ENCODE data around the gene MEIS1.
A peak's percentile ranks its signal among the peaks of the same experiment; 100 is the strongest.

The MEIS1 gene

DNA sequence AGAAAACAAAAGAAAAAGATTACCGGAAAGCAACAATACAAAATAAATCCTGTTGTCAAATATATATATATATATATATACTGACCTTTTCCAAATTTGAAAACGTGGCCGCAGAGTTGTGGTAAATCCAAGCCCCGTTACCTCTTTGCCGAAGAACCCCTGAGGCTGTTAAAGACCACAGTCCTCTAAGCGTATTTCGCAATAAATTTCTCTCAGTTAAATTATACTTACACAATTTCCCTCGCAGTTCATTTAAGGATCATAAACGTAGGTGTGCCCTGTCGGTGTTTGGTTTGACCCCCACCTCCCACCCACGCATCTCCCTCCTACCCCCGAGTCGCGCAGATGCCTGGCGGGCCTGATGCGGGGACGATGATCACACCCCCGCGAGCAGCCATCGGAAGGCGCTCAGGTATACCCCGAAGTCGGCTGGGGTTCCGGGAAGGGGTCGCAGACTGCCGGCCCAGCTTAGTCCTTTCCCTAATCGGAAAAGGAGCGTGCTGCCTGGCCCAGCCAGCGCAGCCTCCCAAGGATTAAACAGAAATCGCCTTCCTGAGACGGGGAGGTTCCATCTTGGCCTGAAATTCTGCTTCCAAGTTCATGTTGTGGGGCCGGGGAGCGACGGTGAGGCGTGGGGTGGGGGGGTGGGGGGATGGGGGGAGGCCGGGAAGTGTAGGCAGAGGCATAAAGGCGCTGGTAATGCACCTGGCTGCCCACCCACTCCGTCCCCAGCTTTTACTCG is 2.9 kb upstream of the MEIS1 start:
- Histone ChIP-seq H2BK15ac (ENCODE audit: low read length) (peak overlapping the region; percentile 77), H3K4me3 (ENCODE audit: low read length in 2 of 2) (peak overlapping the region; percentile 34 to 65), H2BK12ac (ENCODE audit: low read length) (no peak overlapping the region), H3K4me1 (ENCODE audit: control insufficient read depth in 2 of 2, insufficient read depth in 1 of 2, low read depth in 1 of 2, low read length in 2 of 2) (peaks cover 3 to 13% of the 10 kb centered on the region in 2 donors), H2AK5ac (ENCODE audit: low read depth, low read length) (no peak overlapping the region), H3K27ac (replicated peaks; ENCODE audit: low read length) (no peak overlapping the region), H3K79me1 (ENCODE audit: low read depth, low read length) (no peaks in the 10 kb centered on the region), H3K9ac (ENCODE audit: low read depth, low read length, poor library complexity) (no peak overlapping the region), H2BK5ac (ENCODE audit: low read length) (no peak overlapping the region), H2BK120ac (ENCODE audit: low read depth, low read length) (no peak overlapping the region), H3K18ac (ENCODE audit: low read length) (peak overlapping the region; percentile 86), H4K8ac (ENCODE audit: low read depth, low read length) (no peak overlapping the region), H3K9me3 (replicated peaks in 1 of 2; ENCODE audit: control insufficient read depth in 2 of 2, insufficient read depth in 1 of 2, low read depth in 1 of 2, low read length in 2 of 2) (no peaks in the 10 kb centered on the region), H3K14ac (ENCODE audit: low read length) (no peak overlapping the region), H3K27me3 (ENCODE audit: control insufficient read depth in 3 of 3, insufficient read depth in 3 of 3, low read depth in 1 of 3, low read length in 3 of 3) (peaks cover 0 to 19% (median 9%) of the 10 kb centered on the region in 3 experiments), H3K4me2 (ENCODE audit: insufficient read depth, low read length, poor library complexity, severe bottlenecking) (peak overlapping the region; percentile 98), H2AFZ (ENCODE audit: low read length) (peak overlapping the region; percentile 69), H3K36me3 (replicated peaks in 1 of 2; ENCODE audit: control insufficient read depth in 2 of 2, insufficient read depth in 2 of 2, low read length in 2 of 2) (no peaks in the 10 kb centered on the region), H3K4ac (ENCODE audit: low read length) (no peak overlapping the region), H3K23ac (ENCODE audit: low read depth, low read length, poor library complexity) (no peak overlapping the region), H4K91ac (ENCODE audit: low read depth, low read length, poor library complexity) (no peak overlapping the region)
- DNase-seq (ENCODE audit: low spot score) = no peak
- WGBS, 2 donors (ENCODE audit: extremely low coverage in 2 of 2, insufficient read length in 2 of 2, insufficient replicate concordance in 1 of 2) = no CpG with 5 or more reads among the region's 39 CpGs

GRCh38 chr2:66432801-66433694 is 1.9 kb upstream of the MEIS1 start:
- Histone ChIP-seq H3K4me3 (ENCODE audit: low read length in 2 of 2) (peak overlapping the region; percentile 65 to 79), H3K27ac (replicated peaks; ENCODE audit: low read length) (peak overlapping the region; percentile 91), H2BK12ac (ENCODE audit: low read length) (peak overlapping the region; percentile 89), H3K4ac (ENCODE audit: low read length) (no peak overlapping the region), H2AFZ (ENCODE audit: low read length) (peak overlapping the region; percentile 84), H3K4me1 (ENCODE audit: control insufficient read depth in 2 of 2, insufficient read depth in 1 of 2, low read depth in 1 of 2, low read length in 2 of 2) (peaks cover 6 to 10% of the 10 kb centered on the region in 2 donors), H2AK5ac (ENCODE audit: low read depth, low read length) (no peak overlapping the region), H2BK15ac (ENCODE audit: low read length) (peak overlapping the region; percentile 97), H4K91ac (ENCODE audit: low read depth, low read length, poor library complexity) (no peak overlapping the region), H3K18ac (ENCODE audit: low read length) (peak overlapping the region; percentile 92), H2BK5ac (ENCODE audit: low read length) (peak overlapping the region; percentile 82), H3K9ac (ENCODE audit: low read depth, low read length, poor library complexity) (peak overlapping the region; percentile 86), H3K4me2 (ENCODE audit: insufficient read depth, low read length, poor library complexity, severe bottlenecking) (peak overlapping the region; percentile 98), H2BK120ac (ENCODE audit: low read depth, low read length) (no peak overlapping the region), H3K27me3 (ENCODE audit: control insufficient read depth in 3 of 3, insufficient read depth in 3 of 3, low read depth in 1 of 3, low read length in 3 of 3) (peaks cover 0 to 14% (median 9%) of the 10 kb centered on the region in 3 experiments), H3K36me3 (replicated peaks in 1 of 2; ENCODE audit: control insufficient read depth in 2 of 2, insufficient read depth in 2 of 2, low read length in 2 of 2) (peaks cover 0 to 3% of the 10 kb centered on the region in 2 donors), H4K8ac (ENCODE audit: low read depth, low read length) (peak overlapping the region; percentile 31), H3K14ac (ENCODE audit: low read length) (no peak overlapping the region), H3K9me3 (replicated peaks in 1 of 2; ENCODE audit: control insufficient read depth in 2 of 2, insufficient read depth in 1 of 2, low read depth in 1 of 2, low read length in 2 of 2) (no peaks in the 10 kb centered on the region), H3K79me1 (ENCODE audit: low read depth, low read length) (no peaks in the 10 kb centered on the region), H3K23ac (ENCODE audit: low read depth, low read length, poor library complexity) (no peak overlapping the region)
- DNase-seq (ENCODE audit: low spot score) = peak; percentile 94
- WGBS, 2 donors (ENCODE audit: extremely low coverage in 2 of 2, insufficient read length in 2 of 2, insufficient replicate concordance in 1 of 2) = no CpG with 5 or more reads among the region's 51 CpGs

DNA sequence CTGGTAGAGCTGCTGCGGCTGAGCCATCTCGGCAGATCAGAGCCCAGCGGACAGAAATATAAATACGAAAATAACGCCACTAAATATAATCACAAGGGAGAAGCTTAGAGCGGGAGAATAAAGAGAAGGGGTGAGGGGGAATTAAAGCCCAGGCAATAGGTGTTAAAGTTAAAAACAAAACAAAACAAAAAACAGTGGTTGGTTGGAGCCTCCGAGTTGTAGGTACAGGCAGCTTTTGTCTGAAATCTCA is 1.3 kb upstream of the MEIS1 start:
- no CpG with 5 or more reads among the region's 7 CpGs for WGBS, 2 donors (ENCODE audit: extremely low coverage in 2 of 2, insufficient read length in 2 of 2, insufficient replicate concordance in 1 of 2)
- Histone ChIP-seq H3K27ac (replicated peaks; ENCODE audit: low read length) (peak overlapping the region; percentile 91), H2AK5ac (ENCODE audit: low read depth, low read length) (peak overlapping the region; percentile 33), H2AFZ (ENCODE audit: low read length) (peak overlapping the region; percentile 84), H3K4me2 (ENCODE audit: insufficient read depth, low read length, poor library complexity, severe bottlenecking) (peak overlapping the region; percentile 92), H3K4ac (ENCODE audit: low read length) (no peak overlapping the region), H3K27me3 (ENCODE audit: control insufficient read depth in 3 of 3, insufficient read depth in 3 of 3, low read depth in 1 of 3, low read length in 3 of 3) (peaks cover 0 to 13% (median 3%) of the 10 kb centered on the region in 3 experiments), H3K79me1 (ENCODE audit: low read depth, low read length) (no peaks in the 10 kb centered on the region), H4K91ac (ENCODE audit: low read depth, low read length, poor library complexity) (no peak overlapping the region), H2BK15ac (ENCODE audit: low read length) (no peak overlapping the region), H3K36me3 (replicated peaks in 1 of 2; ENCODE audit: control insufficient read depth in 2 of 2, insufficient read depth in 2 of 2, low read length in 2 of 2) (peaks cover 0 to 7% of the 10 kb centered on the region in 2 donors), H2BK12ac (ENCODE audit: low read length) (no peak overlapping the region), H3K4me3 (ENCODE audit: low read length in 2 of 2) (peak overlapping the region; percentile 65 to 80), H3K4me1 (ENCODE audit: control insufficient read depth in 2 of 2, insufficient read depth in 1 of 2, low read depth in 1 of 2, low read length in 2 of 2) (peaks cover 6 to 15% of the 10 kb centered on the region in 2 donors), H3K23ac (ENCODE audit: low read depth, low read length, poor library complexity) (no peak overlapping the region), H3K14ac (ENCODE audit: low read length) (no peak overlapping the region), H2BK5ac (ENCODE audit: low read length) (peak overlapping the region; percentile 82), H3K18ac (ENCODE audit: low read length) (peak overlapping the region; percentile 97), H3K9me3 (replicated peaks in 1 of 2; ENCODE audit: control insufficient read depth in 2 of 2, insufficient read depth in 1 of 2, low read depth in 1 of 2, low read length in 2 of 2) (no peaks in the 10 kb centered on the region), H4K8ac (ENCODE audit: low read depth, low read length) (no peak overlapping the region), H3K9ac (ENCODE audit: low read depth, low read length, poor library complexity) (peak overlapping the region; percentile 67), H2BK120ac (ENCODE audit: low read depth, low read length) (peak overlapping the region; percentile 76)
- no peak for DNase-seq (ENCODE audit: low spot score)

All from neuronal stem cell (in vitro differentiated cells).